Heart right ventricle (tissue), 16 donors: ENCODE data around the gene GYS2. TPM values are rescaled to one million over a fixed set of nuclear protein-coding genes. Genes with fewer than 3 reads are reported as not detected.

Experiments used
- ATAC-seq, 8 donors: fragments of 200-7000 bp; cut with Tn5 transposase; one replicate each; pipeline ENCODE4 v1.9.1; 2020; ENCODE audit warnings: mild to moderate bottlenecking in 8 of 8, moderate library complexity in 8 of 8, moderate number of reproducible peaks in 1 of 8
- DNase-seq, 2 donors: peaks; one replicate each; pipeline ENCODE4 v3.0.0-alpha.2; 2020
- H3K27ac ChIP-seq, 10 donors: fragments of 200-600 bp; sonication (generic) in 2 of 10; one replicate each; pipeline versions ENCODE4 v1.5.0 to v1.8.0; 2020 to 2022; ENCODE audit warnings: mild to moderate bottlenecking in 3 of 10
- H3K27me3 ChIP-seq, 7 donors: fragments of 200-600 bp; one replicate each; pipeline ENCODE4 v1.8.0; 2021 to 2022; ENCODE audit warnings: mild to moderate bottlenecking in 2 of 7
- H3K36me3 ChIP-seq, 9 donors: fragments of 200-600 bp; sonication (generic) in 1 of 9; one replicate each; pipeline versions ENCODE4 v1.5.0 to v1.8.0; 2020 to 2022; ENCODE audit warnings: mild to moderate bottlenecking in 2 of 9
- H3K4me1 ChIP-seq, 9 donors: fragments of 200-600 bp; sonication (generic) in 1 of 9; one replicate each; pipeline versions ENCODE4 v1.5.0 to v1.8.0; 2020 to 2022; ENCODE audit warnings: mild to moderate bottlenecking in 4 of 9
- H3K4me3 ChIP-seq, 10 donors: fragments of 200-600 bp; sonication (generic) in 2 of 10; one replicate each; pipeline versions ENCODE4 v1.5.0 to v1.8.0; 2020 to 2022; ENCODE audit warnings: mild to moderate bottlenecking in 7 of 10, moderate library complexity in 2 of 10
- H3K9me3 ChIP-seq, 11 donors: fragments of 200-600 bp in 10 of 11; sonication (generic) in 2 of 11; one replicate each; pipeline versions ENCODE4 v1.5.0 to v1.8.0; 2013 to 2022; ENCODE audit warnings: mild to moderate bottlenecking in 2 of 11, control low read depth in 1 of 11, moderate library complexity in 1 of 11
- WGBS, 2 donors: extraction: QIAGEN DNeasy Blood & Tissue Kit; methylation state at CpG; one replicate each; pipeline ENCODE4 v1.1.7; 2013; ENCODE audit warnings: inconsistent platforms in 1 of 2; 5-methylcytosine and 5-hydroxymethylcytosine counted together
- intact Hi-C, 10 donors: fragments of 100-400 bp; cut with DNase I; formaldehyde crosslinking; loops; one replicate each; pipeline versions ENCODE4 v1.11.1 to v1.14.2; 2022
- polyA plus RNA-seq, 2 donors: library from polyadenylated mRNA; stranded (reverse); fragments of 200-250 nt; gene quantifications; one replicate each; pipeline ENCODE4 v1.2.3, GENCODE V29; 2013
- total RNA-seq, 10 donors: library from RNA; stranded (reverse); fragmentation: NEBNext Ultra II Directional in 3 of 10; extraction: Animal tissue kit (Norgen Biotek cat#: 25700) in 3 of 10; gene quantifications; one replicate each; pipeline versions ENCODE4 v1.2.1 to v1.2.4, GENCODE V29; 2021 to 2023
- TF ChIP-seq, protein P1 (sequence below), 9 donors: fragments of 200-600 bp; sonication (generic) in 2 of 9; IDR thresholded peaks; one replicate each; pipeline versions ENCODE4 v1.5.0 to v1.8.0; 2021 to 2022; ENCODE audit warnings: antibody characterized with exemption in 9 of 9, mild to moderate bottlenecking in 5 of 9, moderate library complexity in 1 of 9
- donor health status: Arrhythmogenic right ventricular cardiomyopathy.
- donor health status: ischemic (EF 13 %, LVEDD 7.1; RV severe dilation, severe dysfunction).
- donor health status: healthy with polysubstance abuse.
- donor health status: DM: no; HTN: yes; CAD: no.
- donor health status: DM: no; HTN: no; CAD: no.
- donor health status: ischemic (EF 25% LVEDD 6.9; RV normal size, moderate dysfunction).
- donor health status: ischemic (EF 25% LVEDD 5.7; RV mildly dilated, moderate dysfunction).
- donor health status: healthy.
- donor health status: DM: yes; HTN: yes; CAD: no.
- donor health status: Ischemic cardiomyopathy.
- donor health status: ischemic (EF 35%, LVEDD 5.7; RV mildly dilated, moderate dysfunction).
- donor health status: nonischemic (EF 11% LVEDD 7.7; RV severe dilation, severe dysfunction).
- donor health status: DM: yes; HTN: yes; CAD: no.
- donor health status: PGD.
- donor health status: ischemic (EF 29% LVEDD 5.4; RV normal size, mild dysfunction).
- donor health status: nonischemic (EF 23%, LVEDD 6.1; RV moderate dilation, normal function).

The GYS2 gene
- total and polyA plus RNA-seq, 12 donors: 0.09 to 0.37 (median 0.15) TPM; not detected in 7

DNA sequence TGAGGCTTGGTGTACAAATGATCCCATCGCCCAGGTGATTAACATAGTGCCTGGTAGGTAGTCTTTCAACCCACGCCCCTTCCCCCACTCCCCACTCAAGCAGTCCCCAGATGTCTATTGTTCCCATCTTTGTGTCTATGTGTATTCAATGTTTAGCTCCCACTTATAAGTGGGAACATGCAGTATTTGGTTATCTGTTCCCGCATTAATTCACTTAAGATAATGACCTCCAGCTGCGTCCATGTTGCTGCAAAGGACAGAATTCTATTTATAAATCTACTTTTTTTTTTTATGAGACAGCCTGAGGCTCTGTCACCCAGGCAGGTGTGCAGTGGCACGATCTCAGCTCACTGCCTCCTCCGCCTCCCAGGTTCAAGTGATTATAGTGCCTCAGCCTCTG is 62.9 kb downstream of the GYS2 start:
- intact Hi-C loops: no loop called here
- no peaks in the 10 kb centered on the region for H3K27me3 ChIP-seq
- WGBS, 2 donors: 67 to 76% methylated on average over 6 of the region's 6 CpGs
- no peaks in the 10 kb centered on the region for H3K9me3 ChIP-seq
- H3K36me3 ChIP-seq: peaks cover 0 to 5% (median 0%) of the 10 kb centered on the region in 9 donors
- DNase-seq (no peak), ATAC-seq (peak in 3 of 8 donors; percentile 19 to 69 (median 64))
- peaks cover 0 to 11% (median 0%) of the 10 kb centered on the region in 9 donors for H3K4me1 ChIP-seq
- no peak overlapping the region for H3K4me3 ChIP-seq
- TF ChIP-seq, protein P1, sequence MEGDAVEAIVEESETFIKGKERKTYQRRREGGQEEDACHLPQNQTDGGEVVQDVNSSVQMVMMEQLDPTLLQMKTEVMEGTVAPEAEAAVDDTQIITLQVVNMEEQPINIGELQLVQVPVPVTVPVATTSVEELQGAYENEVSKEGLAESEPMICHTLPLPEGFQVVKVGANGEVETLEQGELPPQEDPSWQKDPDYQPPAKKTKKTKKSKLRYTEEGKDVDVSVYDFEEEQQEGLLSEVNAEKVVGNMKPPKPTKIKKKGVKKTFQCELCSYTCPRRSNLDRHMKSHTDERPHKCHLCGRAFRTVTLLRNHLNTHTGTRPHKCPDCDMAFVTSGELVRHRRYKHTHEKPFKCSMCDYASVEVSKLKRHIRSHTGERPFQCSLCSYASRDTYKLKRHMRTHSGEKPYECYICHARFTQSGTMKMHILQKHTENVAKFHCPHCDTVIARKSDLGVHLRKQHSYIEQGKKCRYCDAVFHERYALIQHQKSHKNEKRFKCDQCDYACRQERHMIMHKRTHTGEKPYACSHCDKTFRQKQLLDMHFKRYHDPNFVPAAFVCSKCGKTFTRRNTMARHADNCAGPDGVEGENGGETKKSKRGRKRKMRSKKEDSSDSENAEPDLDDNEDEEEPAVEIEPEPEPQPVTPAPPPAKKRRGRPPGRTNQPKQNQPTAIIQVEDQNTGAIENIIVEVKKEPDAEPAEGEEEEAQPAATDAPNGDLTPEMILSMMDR (IDR thresholded peaks at IDR 0.05): no peak
- H3K27ac ChIP-seq: no peak overlapping the region

DNA sequence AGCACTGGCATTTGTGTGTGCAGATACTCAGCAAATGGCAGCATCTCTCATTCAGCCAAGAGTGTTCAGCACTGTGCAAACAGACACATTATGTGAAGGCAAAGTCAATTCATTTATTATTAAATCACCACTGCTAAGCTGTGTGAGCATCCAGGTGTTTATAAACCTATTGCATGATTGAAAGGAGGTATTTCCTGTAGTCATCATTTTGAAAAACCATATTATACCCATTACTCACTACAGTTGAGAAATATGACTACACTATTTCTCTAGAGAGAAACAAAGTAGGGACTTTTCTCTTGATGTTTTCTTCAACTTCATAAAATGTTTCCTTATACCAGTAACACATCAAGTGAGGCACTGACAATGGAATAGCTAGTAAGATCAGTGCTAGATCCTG is 64.8 kb downstream of the GYS2 start:
- ATAC-seq: no peak
- DNase-seq: no peak
- intact Hi-C loops: no loop called here
- Histone ChIP-seq H3K4me3 (no peak overlapping the region), H3K27ac (no peak overlapping the region), H3K27me3 (no peaks in the 10 kb centered on the region), H3K9me3 (no peaks in the 10 kb centered on the region), H3K4me1 (peaks cover 0 to 7% (median 0%) of the 10 kb centered on the region in 9 donors), H3K36me3 (peaks cover 0 to 5% (median 0%) of the 10 kb centered on the region in 9 donors)
- TF ChIP-seq, protein P1 (IDR thresholded peaks at IDR 0.05): no peak

DNA sequence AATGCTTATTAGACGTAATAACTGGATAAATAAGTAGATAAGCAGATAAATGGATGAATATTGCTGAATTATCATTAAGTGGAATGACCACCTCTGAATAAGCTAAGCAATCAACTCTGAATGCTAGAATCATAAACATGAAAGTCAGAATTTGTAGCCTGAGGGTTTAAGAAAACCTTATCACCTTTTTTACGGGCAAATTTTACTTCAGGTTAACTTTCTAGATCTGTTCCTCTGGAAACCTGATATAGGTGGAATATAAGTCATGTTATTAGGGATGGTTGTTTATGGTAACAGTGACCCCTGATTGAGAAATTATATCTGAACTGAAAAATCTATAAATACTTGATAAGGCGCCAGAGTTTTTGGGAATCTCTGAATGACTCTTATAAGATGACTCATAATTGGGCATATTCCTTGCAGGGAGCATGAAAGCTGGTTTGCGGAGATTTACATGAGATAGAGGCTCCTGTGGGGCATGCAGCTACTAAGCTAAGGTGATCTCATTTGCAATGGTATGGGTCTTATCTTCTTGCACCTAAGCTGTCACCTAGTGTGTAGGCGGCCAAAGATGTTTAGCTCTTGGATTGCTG is 66.5 kb downstream of the GYS2 start:
- Histone ChIP-seq H3K9me3 (no peaks in the 10 kb centered on the region), H3K27ac (no peak overlapping the region), H3K4me1 (peaks cover 0 to 7% (median 0%) of the 10 kb centered on the region in 9 donors), H3K27me3 (no peaks in the 10 kb centered on the region), H3K36me3 (peaks cover 0 to 5% (median 0%) of the 10 kb centered on the region in 9 donors), H3K4me3 (no peak overlapping the region)
- ATAC-seq (no peak), DNase-seq (no peak)
- intact Hi-C loops: no loop called here
- WGBS, 2 donors: 88 to 91% methylated on average over 5 of the region's 5 CpGs
- TF ChIP-seq, protein P1 (IDR thresholded peaks at IDR 0.05): no peak

DNA sequence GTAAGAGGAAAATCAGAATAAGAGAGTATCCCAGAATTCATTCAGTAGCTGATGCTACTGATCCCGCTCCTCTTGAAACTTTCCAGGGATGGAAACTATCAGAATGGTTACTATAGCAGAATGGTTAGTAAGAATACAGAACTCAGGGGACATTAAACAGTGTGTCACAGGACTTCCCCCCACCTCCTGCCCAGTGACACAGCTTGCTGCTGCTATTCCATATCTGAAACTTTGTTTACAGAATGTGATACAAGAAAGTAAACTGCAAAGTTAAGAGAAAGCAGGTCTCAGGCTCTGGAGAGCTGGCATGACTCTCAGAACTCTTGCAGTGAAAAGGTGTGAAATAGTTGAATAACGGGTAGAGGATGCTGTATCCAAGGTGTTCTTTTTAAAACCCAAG is 75.2 kb downstream of the GYS2 start:
- Histone ChIP-seq H3K4me1 (peaks cover 0 to 25% (median 16%) of the 10 kb centered on the region in 9 donors), H3K27ac (peak overlapping the region in 7 of 10 donors; percentile 5 to 88 (median 85)), H3K27me3 (peaks cover 0 to 52% (median 0%) of the 10 kb centered on the region in 7 donors), H3K36me3 (peaks cover 0 to 6% (median 0%) of the 10 kb centered on the region in 9 donors), H3K4me3 (no peak overlapping the region), H3K9me3 (peaks cover 0 to 2% (median 0%) of the 10 kb centered on the region in 11 donors)
- TF ChIP-seq, protein P1 (IDR thresholded peaks at IDR 0.05): no peak
- ATAC-seq (no peak), DNase-seq (no peak)
- intact Hi-C loops: no loop called here
- 64 to 81% methylated on average over 2 of the region's 2 CpGs for WGBS, 2 donors
